GM21515 (cell line): ENCODE measurements around the gene CORIN.
"Not testable (repeated sequence)": the region's sequence is repeated elsewhere in the genome, so short reads cannot be mapped to it uniquely, and the experiment has no call there.

Experiments
- ATAC-seq: cut with Tn5 transposase; IDR thresholded peaks from one replicate; pipeline ENCODE4 v1.9.1; 2021; ENCODE audit not compliant: unreplicated experiment

The CORIN gene

GRCh38 chr4:47776353-47776752, 61.5 kb downstream of the CORIN start:
- ATAC-seq: no peak

GRCh38 chr4:47774079-47774478, 63.8 kb downstream of the CORIN start:
- ATAC-seq: no peak

- ATAC-seq: no peak
Measured at GRCh38 chr4:47771020-47771419, 66.8 kb downstream of the CORIN start.

GRCh38 chr4:47767956-47768355, 69.9 kb downstream of the CORIN start:
- ATAC-seq: not testable (repeated sequence)

GRCh38 chr4:47763279-47763678, 74.6 kb downstream of the CORIN start:
- ATAC-seq: no peak

GRCh38 chr4:47762376-47763266, 75.2 kb downstream of the CORIN start:
- ATAC-seq: no peak

- ATAC-seq: not testable (repeated sequence)
Measured at GRCh38 chr4:47753316-47753715, 84.6 kb downstream of the CORIN start.

- no peak for ATAC-seq
Measured at GRCh38 chr4:47752214-47752613, 85.7 kb downstream of the CORIN start.

- no peak for ATAC-seq
Measured at GRCh38 chr4:47750788-47751187, 87.1 kb downstream of the CORIN start.

GRCh38 chr4:47749858-47750257, 88.0 kb downstream of the CORIN start:
- no peak for ATAC-seq

- no peak for ATAC-seq
Measured at GRCh38 chr4:47749060-47749459, 88.8 kb downstream of the CORIN start.

GRCh38 chr4:47747846-47748494, 89.9 kb downstream of the CORIN start:
- no peak for ATAC-seq

- no peak for ATAC-seq
Measured at GRCh38 chr4:47747211-47747610, 90.7 kb downstream of the CORIN start.

GRCh38 chr4:47746122-47746521, 91.7 kb downstream of the CORIN start:
- no peak for ATAC-seq

- no peak for ATAC-seq
Measured at GRCh38 chr4:47744843-47745382, 93.0 kb downstream of the CORIN start.

- no peak for ATAC-seq
Measured at GRCh38 chr4:47744253-47744652, 93.6 kb downstream of the CORIN start.

- no peak for ATAC-seq
Measured at GRCh38 chr4:47741200-47741599, 96.7 kb downstream of the CORIN start.

- no peak for ATAC-seq
Measured at GRCh38 chr4:47737326-47737725, 100.5 kb downstream of the CORIN start.

- no peak for ATAC-seq
Measured at GRCh38 chr4:47736555-47736954, 101.3 kb downstream of the CORIN start.

GRCh38 chr4:47736146-47736545, 101.7 kb downstream of the CORIN start:
- no peak for ATAC-seq

GRCh38 chr4:47733302-47734175, 104.3 kb downstream of the CORIN start:
- no peak for ATAC-seq
